ENCODE results near the gene AIFM3.
"Not testable (repeated sequence)": the region's sequence is repeated elsewhere in the genome, so short reads cannot be mapped to it uniquely, and the experiment has no call there.

DNA sequence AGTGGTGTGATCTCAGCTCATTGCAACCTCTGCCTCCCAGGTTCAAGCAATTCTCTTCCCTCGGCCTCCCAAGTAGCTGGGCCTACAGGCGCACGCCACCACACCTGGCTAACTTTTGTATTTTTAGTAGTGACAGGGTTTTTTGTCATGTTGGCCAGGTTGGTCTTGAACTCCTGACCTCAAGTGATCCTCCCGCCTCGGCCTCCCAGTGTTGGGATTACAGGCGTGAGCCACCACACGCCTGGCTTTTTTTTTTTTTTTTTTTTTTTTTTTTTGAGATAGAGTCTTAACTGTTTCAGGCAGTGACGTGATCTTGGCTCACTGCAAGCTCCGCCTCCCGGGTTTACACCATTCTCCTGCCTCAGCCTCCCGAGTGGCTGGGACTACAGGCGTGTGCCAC is 36.6 kb upstream of the AIFM3 start:
- TF ChIP-seq, protein P1, sequence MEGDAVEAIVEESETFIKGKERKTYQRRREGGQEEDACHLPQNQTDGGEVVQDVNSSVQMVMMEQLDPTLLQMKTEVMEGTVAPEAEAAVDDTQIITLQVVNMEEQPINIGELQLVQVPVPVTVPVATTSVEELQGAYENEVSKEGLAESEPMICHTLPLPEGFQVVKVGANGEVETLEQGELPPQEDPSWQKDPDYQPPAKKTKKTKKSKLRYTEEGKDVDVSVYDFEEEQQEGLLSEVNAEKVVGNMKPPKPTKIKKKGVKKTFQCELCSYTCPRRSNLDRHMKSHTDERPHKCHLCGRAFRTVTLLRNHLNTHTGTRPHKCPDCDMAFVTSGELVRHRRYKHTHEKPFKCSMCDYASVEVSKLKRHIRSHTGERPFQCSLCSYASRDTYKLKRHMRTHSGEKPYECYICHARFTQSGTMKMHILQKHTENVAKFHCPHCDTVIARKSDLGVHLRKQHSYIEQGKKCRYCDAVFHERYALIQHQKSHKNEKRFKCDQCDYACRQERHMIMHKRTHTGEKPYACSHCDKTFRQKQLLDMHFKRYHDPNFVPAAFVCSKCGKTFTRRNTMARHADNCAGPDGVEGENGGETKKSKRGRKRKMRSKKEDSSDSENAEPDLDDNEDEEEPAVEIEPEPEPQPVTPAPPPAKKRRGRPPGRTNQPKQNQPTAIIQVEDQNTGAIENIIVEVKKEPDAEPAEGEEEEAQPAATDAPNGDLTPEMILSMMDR (conservative IDR thresholded peaks at IDR 0.05 in 1 of 2, IDR thresholded peaks at IDR 0.05 in 1 of 2; ENCODE audit: extremely low read depth in 1 of 2, insufficient read depth in 1 of 2, low read depth in 1 of 2, low read length in 2 of 2) = not testable (repeated sequence)
- not testable (repeated sequence) for TF ChIP-seq EZH2 (IDR thresholded peaks at IDR 0.05; ENCODE audit: borderline replicate concordance, low read length)

Measured in mammary epithelial cell (primary cell).